ENCODE measurements around the gene ELF4. TPM values are rescaled to one million over a fixed set of nuclear protein-coding genes. Genes with fewer than 3 reads are reported as not detected.
A peak's percentile ranks its signal among the peaks of the same experiment; 100 is the strongest.

The ELF4 gene
- total RNA-seq, 1 experiment from 2014 or later = 11.4 TPM

- no peak for DNase-seq (ENCODE audit: low spot score)
These were observed 26.5 kb downstream of the ELF4 start for GRCh38 chrX:130083656-130084382.

GRCh38 chrX:130083107-130083490 lies 27.2 kb downstream of the ELF4 start:
- no peak for DNase-seq (ENCODE audit: low spot score)

GRCh38 chrX:130082244-130083106 lies 27.8 kb downstream of the ELF4 start:
- DNase-seq (ENCODE audit: low spot score) = no peak

- DNase-seq (ENCODE audit: low spot score) = no peak
These were observed 28.8 kb downstream of the ELF4 start for GRCh38 chrX:130081421-130082045.

GRCh38 chrX:130080791-130081367 lies 29.4 kb downstream of the ELF4 start:
- no peak for DNase-seq (ENCODE audit: low spot score)

GRCh38 chrX:130079824-130080406 lies 30.4 kb downstream of the ELF4 start:
- peak; percentile 47 for DNase-seq (ENCODE audit: low spot score)

GRCh38 chrX:130075777-130076176 lies 34.5 kb downstream of the ELF4 start:
- DNase-seq (ENCODE audit: low spot score) = no peak

GRCh38 chrX:130072345-130072740 lies 38.0 kb downstream of the ELF4 start:
- DNase-seq (ENCODE audit: low spot score) = no peak

GRCh38 chrX:130071611-130072344 lies 38.5 kb downstream of the ELF4 start:
- DNase-seq (ENCODE audit: low spot score) = no peak

GRCh38 chrX:130066975-130067615 lies 43.2 kb downstream of the ELF4 start:
- DNase-seq (ENCODE audit: low spot score) = no peak

GRCh38 chrX:130060122-130061069 lies 49.9 kb downstream of the ELF4 start:
- DNase-seq (ENCODE audit: low spot score) = peak; percentile 41

- no peak for DNase-seq (ENCODE audit: low spot score)
These were observed 51.6 kb downstream of the ELF4 start for GRCh38 chrX:130058652-130059051.

GRCh38 chrX:130057209-130057608 lies 53.1 kb downstream of the ELF4 start:
- no peak for DNase-seq (ENCODE audit: low spot score)

- DNase-seq (ENCODE audit: low spot score) = no peak
These were observed 54.4 kb downstream of the ELF4 start for GRCh38 chrX:130055899-130056298.

GRCh38 chrX:130055103-130055502 lies 55.2 kb downstream of the ELF4 start:
- DNase-seq (ENCODE audit: low spot score) = no peak

GRCh38 chrX:130053236-130053635 lies 57.1 kb downstream of the ELF4 start:
- no peak for DNase-seq (ENCODE audit: low spot score)

GRCh38 chrX:130051176-130051845 lies 59.0 kb downstream of the ELF4 start:
- no peak for DNase-seq (ENCODE audit: low spot score)

GRCh38 chrX:130049821-130050220 lies 60.5 kb downstream of the ELF4 start:
- DNase-seq (ENCODE audit: low spot score) = no peak

GRCh38 chrX:130048686-130049222 lies 61.5 kb downstream of the ELF4 start:
- no peak for DNase-seq (ENCODE audit: low spot score)

All from H4 (cell line).